GM21390 (cell line): ENCODE measurements around the gene PYGL.

Experiments used
- ATAC-seq: cut with Tn5 transposase; IDR thresholded peaks from one replicate; pipeline ENCODE4 v1.9.1; 2021; ENCODE audit not compliant: unreplicated experiment

Gene PYGL

DNA sequence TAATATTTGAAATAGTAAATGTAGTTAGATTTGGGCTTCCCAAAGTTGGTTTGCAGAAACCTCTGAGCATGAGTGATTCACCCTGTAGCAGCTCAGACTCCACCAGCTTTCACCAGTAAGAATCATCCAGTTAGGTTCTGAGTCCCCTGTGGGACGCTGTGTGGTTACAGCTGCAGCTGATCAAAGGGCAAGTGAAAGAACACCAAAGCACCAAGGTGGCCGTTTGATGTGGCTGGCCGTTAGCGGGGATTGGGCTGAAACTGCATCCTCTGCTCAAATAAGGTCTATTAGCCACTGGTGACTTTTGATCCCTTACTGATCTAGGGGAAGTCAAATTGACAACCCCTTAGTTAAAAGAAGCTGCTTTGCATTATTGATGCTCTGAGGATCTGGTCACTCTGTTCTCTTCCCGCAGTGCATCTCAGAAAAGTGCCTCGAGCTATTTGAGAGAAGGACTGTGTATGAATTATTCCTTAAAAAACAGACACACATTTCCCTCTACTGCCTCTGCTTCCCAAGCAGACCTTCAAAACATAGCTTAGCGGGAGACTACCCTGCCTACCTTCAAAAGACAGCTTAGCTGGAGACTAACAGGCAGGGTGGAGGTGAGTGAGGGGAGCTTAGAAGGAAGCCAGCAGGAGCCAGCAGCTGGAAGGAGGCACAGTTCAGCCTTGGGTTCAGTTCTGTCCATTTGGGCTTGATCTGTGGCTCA is 68.8 kb downstream of the PYGL start:
- ATAC-seq: peak; percentile 92

DNA sequence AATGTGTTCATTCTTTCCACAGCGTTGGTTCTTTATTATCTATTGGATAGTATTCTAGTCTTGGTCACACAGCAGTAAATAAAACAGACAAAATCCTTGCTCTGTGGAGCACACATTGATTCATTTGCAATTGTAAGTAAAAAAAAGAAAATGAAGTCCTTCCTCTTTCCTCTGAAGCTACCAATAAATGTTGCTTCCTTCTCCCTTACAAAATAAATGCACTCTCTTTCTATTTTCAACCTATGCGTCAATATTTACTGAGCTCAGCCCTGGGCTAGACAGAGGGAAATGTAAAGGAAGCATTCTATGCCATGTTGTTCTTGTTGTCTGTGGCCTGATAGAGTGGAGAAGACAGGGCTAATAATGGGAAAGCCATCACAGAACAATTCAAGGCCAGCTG is 69.5 kb downstream of the PYGL start:
- ATAC-seq: no peak

GRCh38 chr14:50871914-50872732 is 72.2 kb downstream of the PYGL start, which contains the start of gene ABHD12B:
TSS of gene ABHD12B (plus strand) at chr14:50872053. CDS start at chr14:50872175, 122 bp downstream.
- no peak for ATAC-seq

DNA sequence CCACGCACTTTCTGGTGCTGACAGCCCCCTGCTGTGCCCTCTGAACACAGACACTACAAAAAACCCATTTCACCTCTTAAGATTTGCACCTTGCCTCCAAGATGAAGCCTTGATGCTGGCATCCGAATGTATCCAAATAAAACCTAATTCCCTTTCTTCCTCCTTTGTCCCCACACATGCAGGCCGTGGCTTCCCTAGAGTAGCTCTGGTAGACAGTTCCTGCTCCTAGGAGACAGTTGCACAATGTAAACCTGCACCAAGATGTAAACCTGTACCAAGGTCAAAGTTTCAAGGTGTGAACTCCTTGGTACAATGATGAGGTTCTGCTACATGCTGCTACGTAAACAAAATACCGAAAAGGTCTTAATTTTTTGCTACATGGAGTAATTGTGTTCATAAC is 73.1 kb downstream of the PYGL start:
- ATAC-seq: no peak

GRCh38 chr14:50865391-50866076 is 78.7 kb downstream of the PYGL start:
- ATAC-seq: no peak

DNA sequence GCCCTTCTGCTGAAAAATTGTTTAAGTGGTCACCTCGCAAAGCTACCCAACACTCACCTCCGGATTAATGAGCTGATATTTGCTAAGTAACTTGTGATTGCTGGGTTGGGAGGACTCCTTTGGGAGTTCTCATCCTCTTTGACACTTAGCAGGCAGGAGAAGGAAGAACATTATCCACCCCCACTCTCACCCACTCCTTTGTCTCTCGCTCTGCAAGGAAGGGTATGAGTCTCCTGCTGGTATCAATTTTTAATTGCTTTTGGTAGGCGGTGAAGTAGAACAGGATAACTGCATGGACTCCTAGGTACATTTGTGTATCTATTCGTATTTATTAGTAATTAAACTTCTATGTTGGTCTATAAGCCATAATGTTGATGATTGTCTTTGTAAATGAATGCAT is 79.3 kb downstream of the PYGL start:
- no peak for ATAC-seq

GRCh38 chr14:50864237-50864636 is 80.0 kb downstream of the PYGL start:
- ATAC-seq: no peak

GRCh38 chr14:50862036-50862570 is 82.2 kb downstream of the PYGL start:
- ATAC-seq: no peak

GRCh38 chr14:50860478-50861086 is 83.7 kb downstream of the PYGL start:
- peak; percentile 62 for ATAC-seq

DNA sequence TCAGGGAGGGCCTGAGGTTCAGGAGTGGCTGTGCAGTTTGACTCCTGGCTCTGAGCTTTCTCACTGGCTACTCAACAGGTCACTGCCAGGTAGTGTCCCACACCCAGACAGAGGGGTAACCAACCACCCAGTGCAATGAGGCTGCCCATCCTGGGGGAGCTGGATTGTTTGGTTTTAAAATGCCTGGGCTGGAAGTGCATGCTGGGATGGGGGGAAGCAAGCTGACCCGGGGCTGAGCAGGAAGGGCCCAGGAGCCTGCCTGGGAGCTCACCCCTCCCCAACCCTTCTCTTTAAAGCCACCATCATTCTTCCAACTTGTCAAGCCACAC is 85.0 kb downstream of the PYGL start:
- no peak for ATAC-seq

DNA sequence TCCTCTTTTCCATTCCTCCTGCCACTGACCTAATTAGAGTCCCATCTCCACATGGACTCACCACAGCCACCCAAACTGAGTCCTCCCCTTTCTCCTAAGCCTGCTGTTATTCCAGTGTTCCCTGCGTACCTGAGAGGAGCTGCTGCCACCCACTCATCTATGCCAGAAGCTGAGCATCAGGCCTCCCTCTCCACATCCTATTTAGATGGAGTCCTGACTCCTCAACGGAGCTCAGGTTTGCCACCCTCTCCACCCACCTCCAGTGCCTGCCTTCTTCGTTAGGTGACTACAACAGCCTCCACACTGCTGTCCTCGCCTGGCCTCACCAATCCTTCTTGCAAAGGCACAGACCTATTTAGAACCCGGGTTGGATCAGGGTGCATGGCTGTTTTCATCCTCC is 87.6 kb downstream of the PYGL start:
- ATAC-seq: no peak

DNA sequence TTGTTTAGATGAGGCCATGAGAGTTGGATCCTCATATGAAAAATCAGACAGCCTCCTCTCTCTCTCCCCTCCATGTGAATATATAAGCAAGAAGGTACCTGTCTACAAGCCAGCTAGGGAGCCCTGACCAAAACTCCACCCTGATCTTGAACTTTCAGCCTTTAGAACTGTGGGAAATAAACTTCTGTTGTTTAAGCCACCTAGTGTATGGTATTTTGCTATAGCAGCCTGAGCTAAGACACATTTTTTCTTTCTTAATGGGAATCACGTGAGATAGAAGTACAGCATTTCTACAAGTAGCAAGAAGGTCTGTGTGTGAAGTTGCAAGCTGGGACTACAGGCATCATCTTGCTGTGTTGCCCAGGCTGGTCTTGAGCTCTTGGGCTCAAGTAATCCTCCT is 88.7 kb downstream of the PYGL start:
- no peak for ATAC-seq
